ENCODE measurements around the gene TPK1.
"Not testable (repeated sequence)": the region's sequence is repeated elsewhere in the genome, so short reads cannot be mapped to it uniquely, and the experiment has no call there.

TPK1 gene

DNA sequence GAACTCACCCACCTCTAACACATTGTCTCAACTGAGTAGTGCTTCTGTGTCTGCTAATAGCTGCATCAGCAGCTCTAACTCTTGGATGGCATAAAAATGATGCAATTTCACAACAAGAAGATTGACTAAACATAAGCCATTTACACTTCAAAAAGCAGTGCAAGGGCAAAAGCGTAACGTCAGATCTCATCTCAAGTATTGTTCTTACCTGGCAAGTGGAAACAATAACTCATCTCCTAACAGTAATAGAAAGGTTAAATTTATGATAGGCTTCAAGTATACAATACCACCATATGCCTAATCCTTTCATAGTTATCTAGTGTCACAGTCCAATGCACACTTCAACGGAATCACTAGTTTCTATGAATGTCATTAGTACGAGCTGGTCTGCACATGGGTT is 14.8 kb downstream of the TPK1 start:
- DNase-seq: no peak

- no peak for DNase-seq
Observed at GRCh38 chr7:144820552-144820951, 15.3 kb downstream of the TPK1 start.

- no peak for DNase-seq
Observed at GRCh38 chr7:144819566-144819965, 16.3 kb downstream of the TPK1 start.

- peak; percentile 31 for DNase-seq
Observed at GRCh38 chr7:144818511-144818910, 17.3 kb downstream of the TPK1 start.

- DNase-seq: no peak
Observed at GRCh38 chr7:144817001-144817400, 18.9 kb downstream of the TPK1 start.

GRCh38 chr7:144814299-144814698 is 21.6 kb downstream of the TPK1 start:
- DNase-seq: no peak

- no peak for DNase-seq
Observed at GRCh38 chr7:144812379-144813283, 23.2 kb downstream of the TPK1 start.

DNA sequence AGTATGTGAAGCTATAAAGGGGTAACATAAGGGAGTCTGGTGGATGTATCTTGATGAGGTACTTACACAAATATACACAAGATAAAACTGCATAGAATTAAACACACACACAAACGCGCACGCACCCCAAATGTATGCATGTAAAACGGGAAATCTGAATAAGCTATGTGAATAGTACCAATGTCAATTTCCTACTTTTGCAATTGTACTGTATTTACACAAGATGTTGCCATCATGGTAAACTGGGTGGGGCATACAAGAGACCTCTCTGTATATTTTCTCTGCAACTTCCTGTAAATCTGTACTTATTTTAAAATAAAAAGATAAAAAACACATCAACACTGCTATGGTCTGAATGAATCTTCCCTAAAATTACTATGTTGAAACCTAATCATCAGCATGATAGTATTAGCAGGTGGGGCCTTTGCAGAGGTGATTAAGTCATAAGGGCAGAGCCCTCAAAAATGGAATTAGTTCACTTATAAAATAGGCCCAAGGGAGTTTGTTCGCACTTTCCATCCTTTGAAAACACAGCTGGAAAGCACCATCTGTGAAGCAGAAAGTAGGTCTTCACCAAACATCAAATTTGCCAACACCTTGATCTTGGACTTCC is 30.1 kb downstream of the TPK1 start:
- DNase-seq: no peak

DNA sequence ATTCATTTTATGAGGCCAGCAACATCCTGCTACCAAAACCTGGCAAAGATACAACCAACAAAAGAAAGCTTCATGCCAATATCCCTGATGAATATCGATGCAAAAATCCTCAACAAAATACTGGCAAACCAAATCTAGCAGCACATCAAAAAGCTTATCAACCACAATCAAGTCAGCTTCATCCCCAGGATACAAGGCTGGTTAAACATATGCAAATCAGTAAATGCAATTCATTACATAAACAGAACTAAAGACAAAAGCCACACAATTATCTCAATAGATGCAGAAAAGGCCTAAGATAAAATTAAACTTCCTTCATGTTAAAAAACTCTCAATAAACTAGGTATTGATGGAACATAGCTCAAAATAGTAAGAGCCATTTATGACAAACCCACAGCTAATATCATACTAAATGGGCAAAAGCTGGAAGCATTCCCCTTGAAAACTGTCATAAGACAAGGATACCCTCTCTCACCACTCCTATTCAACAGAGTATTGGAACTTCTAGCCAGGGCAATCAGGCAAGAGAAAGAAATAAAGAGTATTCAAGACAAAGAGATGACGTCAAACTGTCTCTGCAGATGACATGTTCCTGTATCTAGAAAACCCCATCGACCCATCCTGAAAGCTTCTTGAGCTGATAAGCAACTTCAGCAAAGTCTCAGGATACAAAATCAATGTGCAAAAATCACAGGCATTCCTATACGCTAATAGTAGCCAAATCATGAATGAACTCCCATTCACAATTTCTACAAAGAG is 35.0 kb downstream of the TPK1 start:
- DNase-seq: not testable (repeated sequence)

DNA sequence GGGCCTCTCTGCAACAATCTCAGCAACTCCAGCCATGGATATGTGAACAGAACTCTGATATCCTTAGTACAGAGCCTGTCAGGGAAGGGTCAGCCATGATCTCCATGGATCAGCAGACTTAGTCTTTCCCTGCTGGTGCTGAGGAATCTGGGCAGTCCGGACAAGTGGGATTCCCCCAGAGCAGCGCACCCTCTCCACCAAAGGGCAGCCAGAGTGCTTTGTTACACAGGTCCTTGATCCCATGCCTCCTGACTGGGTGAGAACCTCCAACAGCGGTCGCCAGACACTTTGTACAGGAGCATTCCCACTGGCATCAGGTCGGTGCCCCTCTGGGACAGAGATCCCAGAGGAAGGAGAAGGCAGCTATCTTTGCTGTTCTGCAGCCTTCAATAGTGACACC is 38.9 kb downstream of the TPK1 start:
- no peak for DNase-seq

GRCh38 chr7:144792050-144792449 is 43.8 kb downstream of the TPK1 start:
- no peak for DNase-seq

DNA sequence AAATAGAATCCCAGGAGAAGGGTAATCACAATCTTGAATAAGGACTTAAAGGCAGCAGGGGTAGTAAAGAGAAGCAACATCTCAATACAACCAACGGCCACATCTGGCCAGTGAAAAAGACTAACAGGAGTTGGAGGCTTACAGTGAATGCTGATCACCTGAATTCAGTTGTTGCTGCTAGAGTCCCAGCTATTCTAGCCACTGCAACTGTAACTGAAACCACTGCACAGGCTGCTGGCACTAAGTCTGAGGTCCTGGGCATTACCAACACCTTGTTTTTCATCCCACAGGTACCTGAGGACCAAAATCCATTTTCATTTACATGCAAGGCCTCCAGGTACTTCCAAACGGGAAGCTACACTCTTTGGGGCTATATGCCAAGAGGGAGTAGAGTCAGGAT is 44.4 kb downstream of the TPK1 start:
- no peak for DNase-seq

GRCh38 chr7:144787127-144787526 is 48.7 kb downstream of the TPK1 start:
- no peak for DNase-seq

DNA sequence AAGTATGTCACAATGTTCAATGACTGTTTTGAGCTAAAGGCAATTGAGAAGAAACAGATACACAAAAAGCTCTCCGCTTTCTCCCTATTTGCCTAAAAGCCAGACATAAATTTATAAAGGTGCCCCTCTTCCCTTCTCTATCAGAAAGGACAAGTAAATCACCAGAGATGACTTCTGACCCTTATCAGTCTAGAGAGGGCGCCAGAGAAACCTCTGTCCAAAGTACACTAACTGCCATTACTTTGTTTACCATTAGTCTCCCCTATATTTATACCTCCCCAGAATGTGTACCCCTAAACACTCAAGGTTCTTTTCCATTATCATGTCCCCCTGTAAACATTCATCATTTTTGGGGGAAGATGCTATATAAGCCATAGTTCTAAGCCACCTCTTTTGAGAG is 49.3 kb downstream of the TPK1 start:
- no peak for DNase-seq

- no peak for DNase-seq
Observed at GRCh38 chr7:144786079-144786478, 49.8 kb downstream of the TPK1 start.

- no peak for DNase-seq
Observed at GRCh38 chr7:144785521-144785920, 50.3 kb downstream of the TPK1 start.

DNA sequence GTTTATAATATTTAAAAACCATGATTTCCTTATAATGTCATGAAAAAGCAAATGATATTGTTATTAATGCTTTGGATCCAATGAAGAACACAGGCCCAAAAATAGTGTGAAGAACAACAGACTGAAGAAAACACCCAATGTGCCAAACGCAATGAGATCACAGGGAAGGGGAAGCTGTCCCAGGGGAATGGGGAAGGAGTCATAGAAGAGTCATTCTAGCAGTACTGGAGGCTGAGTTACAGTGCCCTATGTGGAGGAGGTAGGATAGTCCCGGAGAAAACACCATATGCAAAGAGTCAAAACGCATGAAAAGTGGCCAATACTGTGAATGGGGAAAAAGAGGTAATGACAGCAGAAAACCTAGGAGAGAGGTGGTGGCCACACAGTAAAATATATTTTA is 50.9 kb downstream of the TPK1 start:
- no peak for DNase-seq

- DNase-seq: no peak
Observed at GRCh38 chr7:144784441-144784840, 51.4 kb downstream of the TPK1 start.

DNA sequence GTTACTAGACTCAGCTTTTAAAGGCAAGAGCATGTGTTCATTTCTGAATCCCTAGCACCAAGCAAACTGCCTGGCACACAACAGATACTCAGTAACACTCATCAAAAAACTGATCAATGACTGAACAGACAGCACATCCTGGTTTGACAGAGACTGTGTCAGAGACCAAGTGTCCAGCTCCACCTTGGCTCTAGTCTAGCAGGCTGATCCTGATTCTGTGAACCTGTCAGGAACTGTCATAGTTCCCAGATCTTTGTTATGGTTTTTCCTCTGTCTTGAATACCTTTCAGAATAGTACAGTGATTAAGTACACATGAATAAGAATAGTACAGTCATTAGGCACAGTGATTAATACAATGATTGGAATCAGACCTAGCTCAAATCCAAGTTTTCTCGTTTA is 53.0 kb downstream of the TPK1 start:
- DNase-seq: no peak

GRCh38 chr7:144780071-144780608 is 55.7 kb downstream of the TPK1 start:
- no peak for DNase-seq

GRCh38 chr7:144777889-144778288 is 58.0 kb downstream of the TPK1 start:
- DNase-seq: not testable (repeated sequence)

GRCh38 chr7:144777005-144777839 is 58.6 kb downstream of the TPK1 start:
- no peak for DNase-seq

DNA sequence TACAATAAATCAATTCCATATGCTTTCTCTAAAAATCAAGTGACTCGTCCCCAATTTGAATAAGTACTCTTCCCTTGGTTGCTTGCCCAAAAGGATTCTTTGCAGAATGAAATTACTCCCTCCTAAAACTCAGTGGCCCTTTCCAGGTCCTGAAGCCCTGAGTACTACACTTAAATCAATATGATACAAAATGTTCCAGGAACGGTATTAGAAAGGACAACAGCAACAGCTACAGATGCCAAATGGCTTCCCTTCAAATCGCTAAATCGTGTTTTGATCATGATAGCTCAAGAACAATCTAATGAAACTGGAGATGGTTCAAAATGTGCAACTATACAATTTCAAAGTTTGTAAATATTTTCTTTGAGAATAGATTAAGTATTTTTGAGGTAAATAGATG is 59.4 kb downstream of the TPK1 start:
- DNase-seq: no peak
